ENCODE measurements around the gene TRMT61A.
A peak's percentile ranks its signal among the peaks of the same experiment; 100 is the strongest.

The TRMT61A gene

GRCh38 chr14:103536693-103537092, 7.7 kb downstream of the TRMT61A start:
- DNase-seq: no peak

- DNase-seq: no peak
Observed at GRCh38 chr14:103537175-103537990, 8.4 kb downstream of the TRMT61A start.

- no peak for DNase-seq
Observed at GRCh38 chr14:103538291-103539055, 9.5 kb downstream of the TRMT61A start.

GRCh38 chr14:103539056-103539825, 10.2 kb downstream of the TRMT61A start:
- no peak for DNase-seq

- DNase-seq: no peak
Observed at GRCh38 chr14:103540821-103541708, 12.1 kb downstream of the TRMT61A start.

- DNase-seq: no peak
Observed at GRCh38 chr14:103541709-103542604, 13.0 kb downstream of the TRMT61A start.

GRCh38 chr14:103542605-103543088, 13.7 kb downstream of the TRMT61A start:
- DNase-seq: no peak

- DNase-seq: no peak
Observed at GRCh38 chr14:103543140-103543539, 14.1 kb downstream of the TRMT61A start.

- no peak for DNase-seq
Observed at GRCh38 chr14:103543721-103544387, 14.9 kb downstream of the TRMT61A start.

- no peak for DNase-seq
Observed at GRCh38 chr14:103544388-103545218, 15.6 kb downstream of the TRMT61A start.

- DNase-seq: no peak
Observed at GRCh38 chr14:103545219-103545914, 16.4 kb downstream of the TRMT61A start.

- DNase-seq: no peak
Observed at GRCh38 chr14:103545915-103546651, 17.1 kb downstream of the TRMT61A start.

- peak; percentile 78 for DNase-seq
Observed at GRCh38 chr14:103546652-103547454, 17.9 kb downstream of the TRMT61A start.

GRCh38 chr14:103547455-103547940, 18.5 kb downstream of the TRMT61A start:
- DNase-seq: no peak

GRCh38 chr14:103547941-103548462, 19.0 kb downstream of the TRMT61A start:
- no peak for DNase-seq

- no peak for DNase-seq
Observed at GRCh38 chr14:103548463-103549351, 19.7 kb downstream of the TRMT61A start.
